Retina (tissue), 1 donor: ENCODE results near the gene GALT.
A peak's percentile ranks its signal among the peaks of the same experiment; 100 is the strongest.

Experiments used
- DNase-seq: peaks from one replicate; pipeline ENCODE4 v3.0.0-alpha.2; 2016

GALT gene

GRCh38 chr9:34646211-34647083, at the start of gene GALT:
Gene GALT, plus strand, starts transcription at chr9:34646675. Its CDS starts 30 bp downstream, at chr9:34646705.
- peak; percentile 96 for DNase-seq

GRCh38 chr9:34599546-34599945, 46.9 kb upstream of the GALT start:
- DNase-seq = no peak

GRCh38 chr9:34600908-34601307, 45.6 kb upstream of the GALT start:
- no peak for DNase-seq

DNA sequence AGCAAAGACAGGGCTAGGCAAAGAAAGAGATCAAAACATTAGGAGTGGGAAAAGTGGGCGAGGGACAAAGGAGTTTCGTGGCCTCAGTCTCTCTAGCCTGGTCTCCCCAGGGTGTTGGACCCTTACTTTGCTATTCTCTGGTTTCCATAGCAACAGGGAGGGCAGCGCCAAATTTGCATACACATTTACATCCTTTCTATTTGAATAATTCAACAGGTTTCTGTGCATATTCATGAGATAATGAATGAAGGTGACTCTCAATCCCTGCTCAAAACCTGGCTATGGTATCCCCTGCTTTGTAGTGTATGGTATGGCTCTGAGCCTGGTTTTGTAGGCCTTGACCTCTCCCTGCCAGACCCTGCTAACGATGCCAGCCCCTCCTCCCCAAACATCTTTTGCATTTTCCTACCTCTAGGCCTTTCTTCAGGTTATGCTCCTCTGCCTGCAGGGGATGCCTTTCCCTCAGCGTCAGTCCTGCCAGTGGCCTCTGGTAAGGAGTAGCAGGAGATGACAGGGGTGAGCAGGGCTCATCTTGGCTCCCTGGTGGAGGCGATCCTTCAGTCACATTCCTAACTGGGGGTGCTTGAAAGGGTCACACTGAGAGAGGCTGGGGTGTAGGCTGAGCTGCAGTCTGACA, 44.4 kb upstream of the GALT start:
- DNase-seq = no peak

GRCh38 chr9:34603610-34604231, 42.8 kb upstream of the GALT start:
- peak; percentile 84 for DNase-seq

GRCh38 chr9:34606190-34606589, 40.3 kb upstream of the GALT start:
- DNase-seq = no peak

DNA sequence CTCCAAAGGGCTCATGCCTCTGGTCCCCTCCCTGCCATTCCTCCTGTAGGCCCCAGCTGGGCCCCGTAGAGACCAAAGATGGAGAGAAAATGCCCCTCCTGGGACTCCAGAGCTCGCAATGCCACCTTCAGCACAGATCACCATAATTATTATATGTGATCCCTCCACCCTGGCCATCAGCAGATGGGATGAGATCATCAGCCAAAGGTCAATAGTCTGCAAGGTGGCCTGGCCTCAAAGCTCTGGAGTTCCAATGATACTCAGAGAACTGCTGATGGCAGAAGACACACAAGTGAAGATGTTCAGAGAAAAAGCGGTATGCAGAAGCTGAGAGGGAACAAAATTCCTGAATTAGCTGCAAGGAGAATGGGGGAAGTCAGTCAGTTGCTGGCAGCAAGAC, 39.6 kb upstream of the GALT start:
- DNase-seq = no peak

DNA sequence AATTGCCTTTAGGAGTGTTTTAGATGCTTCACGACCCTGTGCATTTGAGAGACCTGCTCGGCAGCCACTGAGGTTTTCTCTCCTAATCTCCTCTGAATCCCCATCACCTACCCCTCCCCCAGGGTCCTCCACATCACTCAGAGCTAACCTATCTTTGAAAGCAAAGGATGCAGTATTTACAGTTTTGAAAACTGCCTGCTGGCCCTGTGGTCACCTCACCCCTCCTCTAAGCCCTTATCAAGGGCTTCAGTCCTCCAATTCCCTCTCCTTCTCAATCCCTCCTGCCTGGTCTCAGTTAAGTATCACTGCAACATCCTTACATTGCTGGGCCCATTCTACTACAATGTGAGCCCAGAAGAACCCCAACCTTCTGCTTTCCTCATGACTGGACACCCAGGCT, 39.1 kb upstream of the GALT start:
- no peak for DNase-seq

- DNase-seq = no peak
These were observed 35.9 kb upstream of the GALT start for GRCh38 chr9:34610434-34611206.

DNA sequence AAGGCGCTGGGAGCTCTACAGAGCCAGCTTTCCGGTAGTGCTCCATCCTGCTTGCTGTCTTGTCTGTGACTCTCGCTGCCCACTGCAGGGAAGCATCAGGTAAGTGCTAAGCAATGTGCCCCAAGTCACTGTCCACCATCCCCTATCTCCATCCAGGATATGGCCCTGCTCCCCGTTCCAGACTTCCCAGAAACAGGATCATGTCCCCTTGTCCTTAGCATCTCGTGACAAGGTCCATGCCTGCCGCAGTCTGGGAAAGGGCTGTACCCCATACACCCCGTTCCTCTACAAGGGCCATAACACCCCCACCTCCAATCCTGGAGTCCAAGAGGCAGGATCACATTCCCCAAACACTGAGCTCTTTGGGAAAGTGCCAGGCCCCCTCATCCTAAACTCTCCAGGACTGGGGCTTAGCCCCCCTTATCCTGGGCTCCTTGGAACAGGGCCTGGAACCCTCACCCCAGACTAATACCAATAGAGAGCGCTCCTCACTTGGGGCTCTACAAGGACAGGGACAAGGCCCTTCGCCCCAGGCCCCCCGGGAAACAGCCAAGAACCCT, 35.1 kb upstream of the GALT start:
- no peak for DNase-seq

DNA sequence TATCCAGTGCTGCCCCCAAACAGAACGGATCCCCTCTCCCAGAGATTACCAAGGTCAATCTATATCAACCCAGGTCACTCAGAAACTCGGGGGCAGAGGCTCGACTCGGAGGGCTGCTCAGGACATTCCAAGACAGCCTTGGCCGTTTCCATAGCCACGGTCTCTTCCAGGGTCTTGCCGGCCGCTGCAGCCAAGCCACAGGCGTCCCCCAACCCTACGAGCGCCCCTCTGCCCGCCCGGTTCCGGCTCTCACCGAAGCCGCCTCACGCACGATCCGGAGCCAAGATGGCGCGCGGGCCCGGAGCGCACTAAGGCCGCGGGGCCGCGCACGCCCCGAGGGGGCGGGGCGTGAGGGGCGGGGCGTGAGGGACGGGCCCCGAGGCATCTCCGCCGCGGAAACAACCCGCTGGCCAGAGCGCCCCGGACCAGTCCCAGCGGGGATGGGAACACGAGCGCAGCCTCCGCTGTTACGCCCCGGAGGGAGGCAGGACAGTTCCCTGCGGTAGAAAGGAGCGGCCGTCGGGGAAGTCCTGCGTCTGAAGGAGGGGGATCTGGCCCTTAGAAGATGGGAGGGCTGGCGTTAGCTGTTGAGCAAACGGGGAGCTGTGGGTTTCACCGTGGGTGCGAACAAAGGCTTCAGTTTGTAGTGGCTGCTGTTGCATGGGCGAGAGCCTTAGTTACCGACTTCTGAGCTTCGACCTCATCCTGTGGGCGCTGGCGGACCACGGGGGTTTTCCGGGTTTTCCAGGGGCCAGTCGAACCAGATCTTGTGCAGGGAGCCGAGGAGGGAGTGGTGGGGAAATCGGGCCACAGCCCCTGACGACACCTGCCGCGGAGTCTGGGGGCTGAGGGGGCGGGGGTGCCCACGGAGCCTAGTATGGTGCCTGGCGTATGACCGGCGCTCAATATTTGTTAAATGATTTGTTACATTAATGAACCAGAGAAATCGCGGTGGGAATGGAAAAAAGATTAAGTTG, 34.4 kb upstream of the GALT start, which contains the start of gene RPP25L:
RPP25L (minus strand) TSS at position 287 of the 977 bp plus-strand sequence. CDS start 801 bp downstream, outside the sequence.
- DNase-seq = peak; percentile 91

GRCh38 chr9:34612788-34613390, 33.6 kb upstream of the GALT start:
- peak; percentile 85 for DNase-seq

GRCh38 chr9:34615132-34615531, 31.3 kb upstream of the GALT start:
- no peak for DNase-seq

DNA sequence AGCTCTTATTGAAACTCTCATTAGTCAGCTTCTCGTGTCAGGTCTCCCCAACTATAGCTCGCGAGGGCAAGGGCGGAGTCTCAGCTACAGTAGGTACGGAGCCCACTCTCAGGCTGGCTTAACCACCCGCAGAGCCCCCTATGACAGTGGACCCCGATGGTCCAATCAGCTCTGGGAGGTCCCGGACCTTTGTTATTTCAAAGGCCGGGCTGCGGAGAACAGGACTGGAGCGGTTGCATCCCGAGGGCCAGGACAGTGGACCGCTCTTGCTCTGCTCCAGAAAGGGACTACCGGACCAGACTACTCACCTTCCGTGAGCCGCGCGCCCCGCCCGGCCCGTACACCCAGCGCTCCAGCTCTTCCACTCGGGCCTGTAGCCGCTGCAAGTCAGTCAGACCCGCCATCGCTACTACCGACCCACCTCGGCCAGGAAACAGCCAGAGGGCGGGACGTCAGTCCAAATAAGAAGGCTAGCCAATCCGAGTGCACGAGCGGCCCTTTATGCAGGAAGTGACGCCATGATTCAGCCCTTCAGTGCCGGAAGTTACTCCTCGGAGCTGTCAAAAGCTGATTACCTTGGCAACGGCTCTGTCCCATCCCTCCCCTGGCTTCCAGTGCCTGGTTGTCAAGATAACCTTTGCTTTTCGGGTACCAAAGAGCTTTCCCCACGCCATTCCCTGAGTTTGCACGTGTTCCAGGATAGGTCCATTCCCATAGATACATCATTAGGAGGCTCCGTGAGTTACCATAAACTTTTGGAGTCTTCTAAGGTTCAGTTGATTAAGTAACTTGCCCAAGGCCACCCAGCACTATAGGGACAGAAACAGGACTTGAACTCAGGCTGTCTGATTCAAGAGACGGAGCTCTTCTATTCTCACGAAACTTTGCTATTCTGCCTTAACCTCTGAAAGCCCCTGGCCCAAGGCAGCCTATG, 26.1 kb upstream of the GALT start, which contains the start of gene DCTN3:
DCTN3 (minus strand) TSS at position 435 of the 934 bp plus-strand sequence; CDS start at position 404, 31 bp downstream.
- DNase-seq = peak; percentile 91

- DNase-seq = peak; percentile 42
These were observed 22.9 kb upstream of the GALT start for GRCh38 chr9:34623374-34624235.

DNA sequence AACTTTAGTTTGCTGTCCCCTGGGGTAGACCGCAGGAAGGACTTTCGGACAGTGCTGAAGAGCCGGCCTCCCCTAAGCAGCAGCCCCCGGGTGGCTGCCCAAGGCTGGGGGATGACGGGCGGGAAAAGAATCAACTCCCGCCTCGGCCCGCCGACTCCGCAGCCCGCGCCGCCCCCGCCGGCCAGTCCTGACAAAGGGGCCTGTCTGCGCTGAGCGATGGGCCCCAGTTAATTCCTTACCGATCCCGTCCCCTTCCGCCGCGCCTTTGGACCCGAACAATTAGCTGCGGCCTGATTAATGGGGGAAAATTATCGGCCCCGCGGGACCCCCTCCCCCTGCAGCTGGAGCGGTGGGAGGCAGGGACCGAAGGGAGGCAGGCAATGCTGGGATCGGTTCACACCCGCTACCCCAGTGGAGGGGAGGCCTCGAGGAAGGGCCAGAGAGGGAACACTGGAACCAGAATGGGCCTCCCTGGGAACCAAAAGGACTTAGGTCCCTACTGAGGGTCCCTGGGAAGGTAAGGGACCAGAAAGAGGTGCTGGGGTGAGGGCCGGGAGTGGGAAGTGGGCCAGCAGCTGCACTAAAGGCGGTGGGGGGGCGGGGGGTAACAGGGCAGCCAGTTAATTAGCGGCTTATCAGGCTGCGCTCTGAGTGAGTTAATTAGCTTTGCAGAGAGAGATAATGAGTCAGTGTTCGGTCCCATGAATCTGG, 21.8 kb upstream of the GALT start:
- DNase-seq = peak; percentile 70

DNA sequence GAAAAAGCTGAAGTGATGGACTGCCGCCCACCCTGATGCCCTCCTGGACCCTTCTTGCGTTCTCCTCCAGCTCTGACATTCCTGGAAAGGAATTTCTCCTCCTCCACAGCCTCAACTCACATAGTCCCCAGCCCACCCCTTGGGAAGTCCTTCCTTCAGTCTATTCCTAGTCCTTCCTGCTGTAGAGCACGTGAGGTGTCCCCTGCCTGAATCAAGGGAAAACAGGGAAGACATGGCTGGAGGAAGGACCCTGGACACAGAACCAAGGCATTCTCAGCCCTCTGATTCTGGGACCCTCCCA, 21.3 kb upstream of the GALT start:
- DNase-seq = no peak
